Natural killer cell (primary cell): Measurements from ENCODE around the gene LMO3. TPM values are rescaled to one million over a fixed set of nuclear protein-coding genes. Genes with fewer than 3 reads are reported as not detected.

ENCODE experiments used
- ATAC-seq, 3 donors: fragments of 150-1000 bp in 2 of 3; fragments of 200-7000 bp in 1 of 3; cut with Tn5 transposase; 1 replicate in 1 of 3; 2 replicates in 2 of 3; pipeline ENCODE4 v1.10.0; 2021; ENCODE audit warnings: mild to moderate bottlenecking in 2 of 3, moderate library complexity in 2 of 3
- DNase-seq, 2 donors: peaks; one replicate each; pipeline versions ENCODE4 v3.0.0 to v3.0.0-alpha.2; 2013 to 2021; ENCODE audit warnings: mixed read lengths in 1 of 2
- H3K27ac ChIP-seq: one replicate; pipeline ENCODE4 v1.5.1; 2013; ENCODE audit warnings: mild to moderate bottlenecking, low read length
- H3K27me3 ChIP-seq: one replicate; pipeline ENCODE4 v1.6.1; 2013; ENCODE audit warnings: low read length; ENCODE audit not compliant: control insufficient read depth, insufficient read depth
- H3K36me3 ChIP-seq: one replicate; pipeline ENCODE4 v1.6.1; 2013; ENCODE audit warnings: low read length; ENCODE audit not compliant: control insufficient read depth, insufficient read depth
- H3K4me1 ChIP-seq: one replicate; pipeline ENCODE4 v1.6.1; 2013; ENCODE audit warnings: low read length; ENCODE audit not compliant: control insufficient read depth, insufficient read depth
- H3K4me3 ChIP-seq: one replicate; pipeline ENCODE4 v1.5.1; 2013; ENCODE audit warnings: low read length
- H3K9me3 ChIP-seq: one replicate; pipeline ENCODE4 v1.6.1; 2013; ENCODE audit warnings: low read length; ENCODE audit not compliant: control insufficient read depth, insufficient read depth
- H3K27ac Mint-ChIP-seq, 2 donors: one replicate each; pipeline ENCODE4 v1.8.0; 2022; ENCODE audit warnings: mild to moderate bottlenecking in 2 of 2, mixed read lengths in 2 of 2, moderate library complexity in 1 of 2
- H3K27me3 Mint-ChIP-seq, 2 donors: one replicate each; pipeline ENCODE4 v1.8.0; 2022; ENCODE audit warnings: low read depth in 2 of 2, mixed read lengths in 2 of 2
- H3K36me3 Mint-ChIP-seq: one replicate; pipeline ENCODE4 v1.8.0; 2022; ENCODE audit warnings: mixed read lengths
- H3K4me1 Mint-ChIP-seq, 2 donors: one replicate each; pipeline ENCODE4 v1.8.0; 2022; ENCODE audit warnings: mixed read lengths in 2 of 2
- H3K4me3 Mint-ChIP-seq: one replicate; pipeline ENCODE4 v1.8.0; 2022; ENCODE audit warnings: mild to moderate bottlenecking, moderate library complexity, mixed read lengths
- H3K9me3 Mint-ChIP-seq, 2 donors: one replicate each; pipeline ENCODE4 v1.8.0; 2022; ENCODE audit warnings: mixed read lengths in 2 of 2
- CTCF ChIP-seq: fragments of 200-600 bp; IDR thresholded peaks from one replicate; pipeline ENCODE4 v1.8.0; 2022; ENCODE audit warnings: antibody characterized with exemption
- WGBS: methylation state at CpG from one replicate; pipeline ENCODE4 v1.1.7; 2013; ENCODE audit warnings: missing lambda C conversion rate; ENCODE audit not compliant: insufficient coverage; 5-methylcytosine and 5-hydroxymethylcytosine counted together
- intact Hi-C: fragments of 100-400 bp; cut with micrococcal nuclease; formaldehyde crosslinking; loops from one replicate; pipeline ENCODE4 v1.14.2; 2022
- total RNA-seq, 4 donors: library from RNA; stranded (reverse); fragments of 120-200 nt in 1 of 4; gene quantifications; one replicate each; pipeline versions ENCODE4 v1.2.3 to v1.2.4, GENCODE V29; 2013 to 2022

LMO3 gene
- total RNA-seq, 3 donors from 2014 or later (not counting 1 experiment from before 2014, with no cell fraction given): not detected

GRCh38 chr12:16626991-16627390, 21.0 kb upstream of the LMO3 start:
- Mint-ChIP-seq H3K9me3 (peaks cover 3 to 16% of the 10 kb centered on the region in 2 donors), H3K36me3 (no peaks in the 10 kb centered on the region), H3K27ac (no peak overlapping the region), H3K27me3 (no peaks in the 10 kb centered on the region), H3K4me1 (no peaks in the 10 kb centered on the region), H3K4me3 (no peak overlapping the region)
- H3K36me3 ChIP-seq: no peaks in the 10 kb centered on the region
- ATAC-seq: no peak
- no peak overlapping the region for H3K27ac ChIP-seq
- no peaks in the 10 kb centered on the region for H3K4me1 ChIP-seq
- peaks cover 2% of the 10 kb centered on the region for H3K9me3 ChIP-seq
- TF ChIP-seq CTCF: no peak
- DNase-seq: no peak
- H3K4me3 ChIP-seq: no peak overlapping the region
- H3K27me3 ChIP-seq: no peaks in the 10 kb centered on the region
- intact Hi-C loops: no loop called here
- no CpG with 5 or more reads among the region's 1 CpG for WGBS

- Histone ChIP-seq H3K36me3 (no peaks in the 10 kb centered on the region), H3K27ac (no peak overlapping the region), H3K27me3 (no peaks in the 10 kb centered on the region), H3K4me3 (no peak overlapping the region), H3K9me3 (no peaks in the 10 kb centered on the region), H3K4me1 (no peaks in the 10 kb centered on the region)
- DNase-seq (no peak), ATAC-seq (no peak)
- no peaks in the 10 kb centered on the region for H3K36me3 Mint-ChIP-seq
- no peaks in the 10 kb centered on the region for H3K27me3 Mint-ChIP-seq
- no peak overlapping the region for H3K4me3 Mint-ChIP-seq
- no peak overlapping the region for H3K27ac Mint-ChIP-seq
- intact Hi-C loops: no loop called here
- TF ChIP-seq CTCF: no peak
- 75% methylated on average over 2 of the region's 2 CpGs for WGBS
- no peaks in the 10 kb centered on the region for H3K4me1 Mint-ChIP-seq
- H3K9me3 Mint-ChIP-seq: peaks cover 5 to 13% of the 10 kb centered on the region in 2 donors
These were observed 16.4 kb upstream of the LMO3 start for GRCh38 chr12:16622338-16622737.

GRCh38 chr12:16619537-16619936, 13.6 kb upstream of the LMO3 start:
- intact Hi-C loops: no loop called here
- no peak for TF ChIP-seq CTCF
- Histone ChIP-seq H3K36me3 (no peaks in the 10 kb centered on the region), H3K4me1 (no peaks in the 10 kb centered on the region), H3K4me3 (no peak overlapping the region), H3K27me3 (no peaks in the 10 kb centered on the region), H3K27ac (no peak overlapping the region), H3K9me3 (no peaks in the 10 kb centered on the region)
- ATAC-seq (no peak), DNase-seq (no peak)
- Mint-ChIP-seq H3K4me3 (no peak overlapping the region), H3K9me3 (peaks cover 5 to 13% of the 10 kb centered on the region in 2 donors), H3K27ac (no peak overlapping the region), H3K4me1 (no peaks in the 10 kb centered on the region), H3K36me3 (no peaks in the 10 kb centered on the region), H3K27me3 (no peaks in the 10 kb centered on the region)

- no peaks in the 10 kb centered on the region for H3K36me3 Mint-ChIP-seq
- WGBS: 79% methylated on average over 1 of the region's 1 CpG
- Histone ChIP-seq H3K4me1 (no peaks in the 10 kb centered on the region), H3K36me3 (no peaks in the 10 kb centered on the region), H3K27ac (no peak overlapping the region), H3K9me3 (no peaks in the 10 kb centered on the region), H3K27me3 (no peaks in the 10 kb centered on the region), H3K4me3 (no peak overlapping the region)
- H3K27me3 Mint-ChIP-seq: no peaks in the 10 kb centered on the region
- intact Hi-C loops: no loop called here
- ATAC-seq: no peak
- no peak for TF ChIP-seq CTCF
- no peak overlapping the region for H3K27ac Mint-ChIP-seq
- DNase-seq: no peak
- H3K4me3 Mint-ChIP-seq: no peak overlapping the region
- no peaks in the 10 kb centered on the region for H3K4me1 Mint-ChIP-seq
- H3K9me3 Mint-ChIP-seq: peaks cover 5 to 13% of the 10 kb centered on the region in 2 donors
These were observed 12.3 kb upstream of the LMO3 start for GRCh38 chr12:16618256-16618655.
